ENCODE results near the gene MFN1. TPM values are rescaled to one million over a fixed set of nuclear protein-coding genes. Genes with fewer than 3 reads are reported as not detected.

Gene MFN1
- 47.8 and 56.9 TPM in 2 replicates for total RNA-seq

DNA sequence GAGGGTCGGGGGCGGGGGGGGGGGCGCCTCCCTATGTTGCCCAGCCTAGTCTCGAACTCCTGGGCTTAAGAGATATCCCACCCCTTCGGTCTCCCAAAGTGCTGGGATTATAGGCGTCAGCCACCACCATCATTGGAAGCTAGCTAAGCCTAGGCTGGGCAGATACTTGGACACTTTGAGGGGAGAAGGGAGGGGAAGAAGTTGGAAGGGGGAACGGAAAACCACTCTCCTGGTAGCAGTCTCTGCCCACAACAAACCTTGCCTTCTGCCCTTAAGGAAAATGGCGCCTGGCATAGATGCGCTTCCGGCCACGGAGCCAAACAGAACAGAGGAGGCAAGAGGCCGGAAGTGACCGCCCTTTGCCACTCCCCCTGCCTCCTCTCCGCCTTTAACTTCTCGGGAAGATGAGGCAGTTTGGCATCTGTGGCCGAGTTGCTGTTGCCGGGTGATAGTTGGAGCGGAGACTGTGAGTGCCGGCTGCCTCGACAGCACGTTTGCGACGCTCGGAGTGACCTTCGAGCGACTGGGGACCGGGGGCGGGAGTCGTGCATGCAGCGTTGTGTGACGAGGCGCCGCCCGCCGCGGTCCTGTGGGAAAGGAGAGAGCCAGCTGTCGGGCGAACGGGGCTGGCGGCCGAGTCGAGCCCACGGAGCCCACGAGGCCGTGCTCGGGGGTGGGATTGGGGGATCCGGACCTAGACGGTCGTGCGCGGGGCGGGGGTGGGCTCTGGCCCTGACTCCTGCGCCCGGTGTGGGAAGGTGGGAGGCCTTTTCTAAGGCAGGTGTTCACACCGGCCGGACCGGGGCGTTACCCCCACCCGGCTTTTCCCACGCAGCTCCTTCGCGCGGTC is at the start of gene MFN1:
Gene MFN1, plus strand, starts transcription at position 365 of the 850 bp plus-strand sequence. CDS start 1,143 bp downstream, outside the sequence.

DNA sequence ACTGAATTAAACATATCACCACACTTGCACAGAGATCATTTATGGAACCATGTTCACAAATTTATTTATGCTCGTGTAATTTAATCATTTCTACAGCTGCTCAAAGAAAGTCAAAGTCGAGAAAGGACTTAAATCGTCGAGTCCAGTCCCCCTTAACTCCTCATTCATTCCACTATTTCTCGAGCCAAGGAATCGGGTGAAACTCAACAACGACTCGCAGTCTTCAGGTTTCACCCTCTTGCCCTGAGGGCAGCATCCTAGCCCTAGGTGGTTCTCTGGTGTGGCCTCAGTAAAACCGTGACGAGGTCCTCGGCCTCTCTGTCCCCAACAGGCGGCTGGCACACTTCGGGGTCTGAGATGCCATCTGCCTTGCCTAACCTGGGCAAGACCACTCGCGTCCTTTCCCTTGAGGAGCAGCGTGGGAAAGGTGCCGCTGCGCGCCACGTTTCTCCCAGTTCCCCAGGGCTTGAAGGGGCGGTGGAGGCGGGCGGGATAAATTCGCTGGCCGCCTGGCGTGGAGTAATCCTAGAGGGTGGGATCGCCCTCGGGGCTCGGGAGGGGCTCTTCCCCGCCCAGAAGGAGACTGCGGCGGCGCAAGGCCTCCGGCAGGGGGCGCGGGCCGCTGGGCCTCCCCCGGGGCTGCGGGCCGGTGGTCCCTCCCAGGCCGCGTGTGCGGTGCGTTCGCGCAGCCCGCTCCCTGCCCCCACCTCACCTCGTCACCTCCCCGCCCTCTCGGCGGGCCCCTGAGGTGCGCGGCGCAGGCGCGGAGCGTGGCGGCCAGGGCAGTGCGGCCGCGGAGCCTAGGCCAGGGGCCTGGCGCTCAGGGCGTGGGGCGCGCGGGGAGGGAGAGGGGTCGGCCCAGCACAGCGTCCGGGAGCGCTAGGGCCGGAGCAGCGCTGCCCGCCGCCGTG is 25.0 kb upstream of the MFN1 start, which contains the start of gene ZNF639:
Gene ZNF639, plus strand, starts transcription at position 746 of the 911 bp plus-strand sequence. CDS start 5,263 bp downstream, outside the sequence.

Other genes with a start within 250 kb of the MFN1 start
- 21.7 and 25.2 TPM in 2 replicates for gene PIK3CA, start 199.4 kb upstream of the MFN1 start, total RNA-seq
- gene KCNMB3, start 96.6 kb upstream of the MFN1 start, total RNA-seq, result 1.8 TPM in 2 replicates
- gene ZNF639, start 24.7 kb upstream of the MFN1 start, total RNA-seq, result 24.3 and 37.5 TPM in 2 replicates
- gene GNB4, start 103.8 kb downstream of the MFN1 start, total RNA-seq, result 55.5 and 83.7 TPM in 2 replicates
- gene ACTL6A, start 215.2 kb downstream of the MFN1 start, total RNA-seq, result 35.6 and 49.7 TPM in 2 replicates

Measured in subcutaneous preadipocyte (primary cell).